ENCODE measurements around the gene DMRT2. TPM values are rescaled to one million over a fixed set of nuclear protein-coding genes. Genes with fewer than 3 reads are reported as not detected.
A peak's percentile ranks its signal among the peaks of the same experiment; 100 is the strongest.

The DMRT2 gene
- 23.4 TPM for total RNA-seq
- 10 to 100 TPM; 28.5 to 38.8 (median 32.6) TPM for polyA plus RNA-seq (ENCODE audit: insufficient read depth in 1 of 8, insufficient read length in 8 of 8, low replicate concordance in 1 of 8)
- long read RNA-seq, donor 1, partial matches to known transcripts = 0 of 1 reads
- long read RNA-seq, donor 1, other reads (novel, unspliced or antisense) = 0 of 1 reads
- long read RNA-seq, donor 2, partial matches to known transcripts = 0 of 1 reads
- long read RNA-seq, donor 2, other reads (novel, unspliced or antisense) = 0 of 1 reads
- long read RNA-seq, donor 3, partial matches to known transcripts = 6 of 6 reads
- long read RNA-seq, donor 3, other reads (novel, unspliced or antisense) = 0 of 6 reads
- long read RNA-seq, donor 4, partial matches to known transcripts = 0 of 2 reads
- long read RNA-seq, donor 4, other reads (novel, unspliced or antisense) = 0 of 2 reads
- long read RNA-seq, donor 5, partial matches to known transcripts = 13 of 22 reads
- long read RNA-seq, donor 5, other reads (novel, unspliced or antisense) = 5 of 22 reads
- long read RNA-seq, donor 6, partial matches to known transcripts = 0 of 2 reads
- long read RNA-seq, donor 6, other reads (novel, unspliced or antisense) = 0 of 2 reads
- long read RNA-seq, donor 7, partial matches to known transcripts = 0 of 6 reads
- long read RNA-seq, donor 7, other reads (novel, unspliced or antisense) = 0 of 6 reads
- long read RNA-seq, donor 8, partial matches to known transcripts = 0 of 2 reads
- long read RNA-seq, donor 8, other reads (novel, unspliced or antisense) = 0 of 2 reads
- long read RNA-seq, donor 9, partial matches to known transcripts = 0 of 1 reads
- long read RNA-seq, donor 9, other reads (novel, unspliced or antisense) = 0 of 1 reads
- long read RNA-seq, donor 10, partial matches to known transcripts = 5 of 6 reads
- long read RNA-seq, donor 10, other reads (novel, unspliced or antisense) = 0 of 6 reads
- long read RNA-seq, donor 11, partial matches to known transcripts = 0 of 2 reads
- long read RNA-seq, donor 11, other reads (novel, unspliced or antisense) = 0 of 2 reads

DNA sequence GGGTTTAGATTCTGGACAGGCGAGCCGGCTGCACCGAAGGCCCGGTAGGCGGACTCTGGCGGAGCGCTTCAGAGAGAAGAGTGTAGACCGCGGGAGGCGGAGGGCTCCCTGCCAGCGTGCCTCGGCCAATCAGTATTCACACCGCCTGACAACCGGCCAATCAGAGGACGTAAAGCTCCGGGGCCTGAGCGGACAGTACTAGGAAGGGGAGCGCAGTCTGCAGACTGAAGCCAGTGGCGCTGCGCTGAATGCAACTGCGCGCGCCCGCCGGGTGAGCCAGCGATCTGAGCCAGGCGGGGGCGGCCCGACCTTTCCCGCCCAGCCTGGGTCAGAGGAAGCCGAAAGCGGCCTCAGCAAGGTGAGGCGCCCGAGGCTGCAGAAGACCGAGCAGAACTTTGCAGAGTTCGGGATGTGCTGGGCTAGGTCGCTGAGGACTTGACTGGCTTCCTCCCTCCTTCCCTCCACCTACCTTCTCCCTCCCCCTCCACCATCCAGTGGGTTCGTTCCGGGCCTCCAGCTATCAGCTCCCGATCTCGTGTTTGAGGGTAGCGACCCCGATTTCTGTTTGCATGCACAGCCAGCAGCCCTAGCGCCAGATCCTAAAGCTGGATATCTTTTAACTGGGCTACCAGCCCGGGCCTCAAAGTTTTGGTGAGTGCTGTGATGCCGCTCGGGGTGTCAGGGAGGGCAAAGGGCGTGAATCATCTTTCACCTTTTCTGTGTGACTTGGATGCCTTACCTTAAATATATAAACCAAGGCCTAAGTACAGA, at the start of gene DMRT2:
Gene DMRT2, plus strand, starts transcription at position 233 of the 771 bp plus-strand sequence. CDS start 1,257 bp downstream, outside the sequence.
- H3K27me3 ChIP-seq (ENCODE audit: control insufficient read depth, insufficient read depth, low read length) = peaks cover 78% of the 10 kb centered on the region
- peak within 1 kb of the TSS; percentile 51 for H3K4me3 ChIP-seq (ENCODE audit: low read length)
- peak within 1 kb of the TSS; percentile 86 for H3K27ac ChIP-seq (ENCODE audit: low read length)
- DNase-seq = peak; percentile 99
- H3K4me1 ChIP-seq (ENCODE audit: control insufficient read depth, insufficient read depth, low read length) = peaks cover 56% of the 10 kb centered on the region
- no peaks in the 10 kb centered on the region for H3K9me3 ChIP-seq (replicated peaks; ENCODE audit: control insufficient read depth, low read depth, low read length)
- WGBS (ENCODE audit: insufficient coverage) = under 1% methylated on average over 40 of the region's 48 CpGs
- H3K36me3 ChIP-seq (ENCODE audit: control insufficient read depth, insufficient read depth, low read length) = peaks cover 11% of the 10 kb centered on the region

DNA sequence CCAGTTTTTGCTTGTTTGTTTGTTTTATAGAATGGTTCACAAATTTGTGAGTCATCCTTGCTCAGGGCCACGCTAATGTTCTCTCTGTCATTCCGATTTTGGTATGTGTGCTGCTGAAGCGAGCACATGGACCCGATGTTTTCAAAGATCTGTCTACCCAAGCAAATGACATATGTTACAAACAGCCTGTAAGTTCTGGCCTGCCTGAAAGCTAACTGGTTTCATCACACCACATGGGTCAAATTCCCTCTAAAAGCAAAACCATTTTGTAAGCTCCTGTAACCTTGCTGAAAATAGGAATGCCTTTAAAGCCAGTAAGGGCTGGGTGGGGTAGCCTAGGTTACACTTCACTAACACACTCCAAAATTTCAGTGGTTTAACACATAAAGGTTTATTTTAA, 48.3 kb upstream of the DMRT2 start:
- 70% methylated on average over 2 of the region's 4 CpGs for WGBS (ENCODE audit: insufficient coverage)
- Histone ChIP-seq H3K4me1 (ENCODE audit: control insufficient read depth, insufficient read depth, low read length) (no peaks in the 10 kb centered on the region), H3K9me3 (replicated peaks; ENCODE audit: control insufficient read depth, low read depth, low read length) (peaks cover 3% of the 10 kb centered on the region), H3K27me3 (ENCODE audit: control insufficient read depth, insufficient read depth, low read length) (peaks cover 3% of the 10 kb centered on the region), H3K27ac (ENCODE audit: low read length) (no peak overlapping the region), H3K36me3 (ENCODE audit: control insufficient read depth, insufficient read depth, low read length) (no peaks in the 10 kb centered on the region), H3K4me3 (ENCODE audit: low read length) (no peak overlapping the region)
- DNase-seq = no peak

DNA sequence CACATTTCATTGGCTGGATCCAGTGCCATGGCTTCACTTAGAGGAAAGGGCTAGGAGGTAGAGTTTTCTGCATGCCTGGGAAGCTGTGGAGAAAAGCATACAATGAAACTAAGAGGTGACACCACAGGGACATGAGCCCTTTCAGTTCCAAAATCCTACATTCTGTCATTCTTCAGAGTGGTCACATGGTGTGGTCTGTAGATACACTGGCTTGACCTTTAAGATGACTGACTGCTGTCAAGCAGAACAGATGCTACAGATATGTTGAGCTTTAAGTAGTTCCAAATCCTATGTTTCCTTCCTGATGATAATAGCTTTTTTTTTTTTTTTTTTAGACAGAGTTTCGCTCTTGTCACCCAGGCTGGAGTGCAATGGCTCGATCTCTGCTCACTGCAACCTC, 47.5 kb upstream of the DMRT2 start:
- Histone ChIP-seq H3K27ac (ENCODE audit: low read length) (no peak overlapping the region), H3K36me3 (ENCODE audit: control insufficient read depth, insufficient read depth, low read length) (no peaks in the 10 kb centered on the region), H3K4me1 (ENCODE audit: control insufficient read depth, insufficient read depth, low read length) (no peaks in the 10 kb centered on the region), H3K27me3 (ENCODE audit: control insufficient read depth, insufficient read depth, low read length) (peaks cover 3% of the 10 kb centered on the region), H3K4me3 (ENCODE audit: low read length) (no peak overlapping the region), H3K9me3 (replicated peaks; ENCODE audit: control insufficient read depth, low read depth, low read length) (peaks cover 3% of the 10 kb centered on the region)
- WGBS (ENCODE audit: insufficient coverage) = no CpG with 5 or more reads among the region's 2 CpGs
- no peak for DNase-seq

DNA sequence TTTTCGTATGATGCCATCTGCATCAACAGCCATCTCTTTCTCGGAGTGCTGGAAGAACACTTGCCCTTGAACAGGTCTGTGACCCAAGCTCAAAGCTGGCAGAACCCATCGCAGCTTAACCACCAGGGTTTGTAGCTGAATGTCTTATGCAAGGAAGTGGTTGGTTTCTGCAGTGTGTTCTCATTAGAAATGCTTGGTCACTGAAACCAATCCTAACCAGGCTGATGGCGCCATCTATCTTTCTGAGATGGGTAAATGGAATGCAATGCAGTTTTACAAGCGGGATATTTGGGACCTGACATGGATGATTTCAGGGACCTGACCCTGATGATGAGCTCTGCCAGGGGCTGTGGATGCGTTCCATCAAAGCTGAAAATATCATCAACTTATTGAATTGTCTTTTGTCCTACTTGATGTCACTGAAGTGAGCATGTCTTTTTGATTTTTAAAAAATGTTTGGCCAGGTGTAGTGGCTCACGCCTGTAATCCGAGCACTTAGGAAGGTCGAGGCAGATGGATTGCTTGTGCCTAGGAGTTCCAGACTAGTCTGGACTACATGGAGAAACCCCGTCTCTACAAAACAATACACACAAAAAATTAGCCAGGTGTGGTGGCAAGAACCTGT, 45.0 kb upstream of the DMRT2 start:
- Histone ChIP-seq H3K36me3 (ENCODE audit: control insufficient read depth, insufficient read depth, low read length) (no peaks in the 10 kb centered on the region), H3K27ac (ENCODE audit: low read length) (no peak overlapping the region), H3K4me1 (ENCODE audit: control insufficient read depth, insufficient read depth, low read length) (peaks cover 5% of the 10 kb centered on the region), H3K4me3 (ENCODE audit: low read length) (no peak overlapping the region), H3K9me3 (replicated peaks; ENCODE audit: control insufficient read depth, low read depth, low read length) (no peaks in the 10 kb centered on the region), H3K27me3 (ENCODE audit: control insufficient read depth, insufficient read depth, low read length) (peaks cover 3% of the 10 kb centered on the region)
- peak; percentile 77 for DNase-seq
- 13% methylated on average over 2 of the region's 10 CpGs for WGBS (ENCODE audit: insufficient coverage)

DNA sequence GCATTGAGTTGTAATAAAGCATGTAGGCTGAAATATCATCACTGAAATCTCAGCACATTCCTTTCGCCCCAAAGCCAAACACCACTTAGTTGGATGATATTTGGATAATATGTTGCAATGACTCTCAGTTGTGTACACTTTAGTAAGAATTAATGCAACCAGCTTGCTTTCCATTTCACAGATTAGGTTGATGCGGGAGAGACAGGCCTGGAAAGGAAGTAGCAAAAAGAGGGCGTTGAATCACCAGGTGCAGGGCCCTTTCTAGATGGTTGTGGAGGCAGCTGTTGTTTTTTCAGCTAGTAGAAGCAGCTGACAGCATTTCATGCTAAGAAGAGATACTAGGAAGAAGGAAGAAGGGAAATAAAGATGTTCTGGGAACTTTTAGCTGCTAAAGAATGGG, 42.8 kb upstream of the DMRT2 start:
- H3K9me3 ChIP-seq (replicated peaks; ENCODE audit: control insufficient read depth, low read depth, low read length) = no peaks in the 10 kb centered on the region
- peaks cover 1% of the 10 kb centered on the region for H3K27me3 ChIP-seq (ENCODE audit: control insufficient read depth, insufficient read depth, low read length)
- peak overlapping the region; percentile 42 for H3K27ac ChIP-seq (ENCODE audit: low read length)
- H3K4me3 ChIP-seq (ENCODE audit: low read length) = no peak overlapping the region
- H3K36me3 ChIP-seq (ENCODE audit: control insufficient read depth, insufficient read depth, low read length) = no peaks in the 10 kb centered on the region
- peaks cover 8% of the 10 kb centered on the region for H3K4me1 ChIP-seq (ENCODE audit: control insufficient read depth, insufficient read depth, low read length)
- DNase-seq = peak; percentile 37
- WGBS (ENCODE audit: insufficient coverage) = 78% methylated on average over 1 of the region's 3 CpGs

DNA sequence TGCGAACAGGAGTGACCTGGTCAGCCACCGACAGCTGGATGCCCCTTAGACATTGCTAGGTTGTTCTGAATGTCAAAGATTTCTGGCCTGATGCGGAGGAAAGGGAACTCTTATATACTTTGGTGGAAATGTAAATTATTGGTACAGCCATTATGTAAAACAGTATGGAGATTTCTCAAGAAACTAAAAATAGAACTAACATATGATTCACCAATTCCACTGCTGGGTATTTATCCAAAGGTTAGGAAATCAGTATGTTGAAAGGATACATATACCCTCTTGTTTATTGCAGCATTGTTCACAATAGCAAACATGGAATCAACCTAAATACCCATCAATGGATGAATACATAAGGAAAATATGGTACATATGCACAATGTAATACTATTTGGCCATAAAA, 41.9 kb upstream of the DMRT2 start:
- Histone ChIP-seq H3K4me1 (ENCODE audit: control insufficient read depth, insufficient read depth, low read length) (peaks cover 8% of the 10 kb centered on the region), H3K9me3 (replicated peaks; ENCODE audit: control insufficient read depth, low read depth, low read length) (no peaks in the 10 kb centered on the region), H3K27ac (ENCODE audit: low read length) (no peak overlapping the region), H3K4me3 (ENCODE audit: low read length) (no peak overlapping the region), H3K36me3 (ENCODE audit: control insufficient read depth, insufficient read depth, low read length) (no peaks in the 10 kb centered on the region), H3K27me3 (ENCODE audit: control insufficient read depth, insufficient read depth, low read length) (no peaks in the 10 kb centered on the region)
- DNase-seq = no peak
- no CpG with 5 or more reads among the region's 3 CpGs for WGBS (ENCODE audit: insufficient coverage)

DNA sequence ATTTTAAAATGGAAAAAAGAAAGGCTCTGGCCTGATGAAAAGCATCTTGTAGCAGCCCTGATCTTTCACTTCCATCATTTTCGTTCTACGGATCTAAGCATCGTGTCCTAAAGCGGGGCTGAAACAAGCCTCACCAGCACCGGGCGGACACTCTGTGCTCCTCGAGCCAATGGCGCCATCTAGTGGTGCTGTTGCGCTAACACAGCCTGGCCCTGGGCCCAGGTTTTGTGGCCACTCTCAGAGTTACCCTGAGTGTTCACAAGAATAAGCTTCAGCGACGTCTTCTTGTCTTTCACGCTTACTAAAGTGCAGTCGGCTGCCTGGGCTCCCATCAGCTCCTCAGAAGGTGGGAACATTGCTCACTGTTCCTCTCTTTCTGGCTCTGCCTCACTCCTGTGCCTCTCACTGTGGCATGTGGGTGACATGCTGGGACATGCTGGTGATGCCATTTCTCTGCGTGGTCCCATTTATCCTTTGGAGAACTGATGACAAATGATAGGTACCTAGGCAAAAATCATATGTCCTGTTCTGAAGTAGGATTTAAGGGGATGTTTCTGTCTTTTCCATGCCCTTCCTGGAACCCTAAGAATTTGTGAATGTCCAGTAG, 41.0 kb upstream of the DMRT2 start:
- Histone ChIP-seq H3K36me3 (ENCODE audit: control insufficient read depth, insufficient read depth, low read length) (no peaks in the 10 kb centered on the region), H3K9me3 (replicated peaks; ENCODE audit: control insufficient read depth, low read depth, low read length) (no peaks in the 10 kb centered on the region), H3K4me1 (ENCODE audit: control insufficient read depth, insufficient read depth, low read length) (peaks cover 10% of the 10 kb centered on the region), H3K27me3 (ENCODE audit: control insufficient read depth, insufficient read depth, low read length) (no peaks in the 10 kb centered on the region), H3K27ac (ENCODE audit: low read length) (no peak overlapping the region), H3K4me3 (ENCODE audit: low read length) (no peak overlapping the region)
- 6% methylated on average over 14 of the region's 14 CpGs for WGBS (ENCODE audit: insufficient coverage)
- DNase-seq = peak; percentile 89

DNA sequence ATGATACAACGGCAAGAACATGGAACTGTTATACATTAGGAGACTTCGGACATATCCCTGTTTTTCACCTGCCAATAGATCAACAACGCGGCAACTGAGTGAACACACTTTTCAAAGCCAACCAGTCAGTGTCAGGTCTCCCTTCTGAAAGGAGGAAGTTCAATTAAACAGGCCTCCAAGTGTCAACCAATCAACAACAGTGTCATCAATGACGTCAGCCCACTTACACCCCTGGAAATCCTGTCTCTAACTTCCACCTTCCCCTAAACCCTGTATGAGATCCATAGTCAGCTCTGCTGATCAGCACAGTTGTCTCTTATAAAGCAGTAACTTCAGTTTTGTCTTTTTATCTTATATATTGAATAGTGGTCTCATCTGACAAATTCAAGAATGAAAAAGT, 37.1 kb upstream of the DMRT2 start:
- Histone ChIP-seq H3K9me3 (replicated peaks; ENCODE audit: control insufficient read depth, low read depth, low read length) (no peaks in the 10 kb centered on the region), H3K36me3 (ENCODE audit: control insufficient read depth, insufficient read depth, low read length) (no peaks in the 10 kb centered on the region), H3K27ac (ENCODE audit: low read length) (no peak overlapping the region), H3K4me3 (ENCODE audit: low read length) (no peak overlapping the region), H3K4me1 (ENCODE audit: control insufficient read depth, insufficient read depth, low read length) (peaks cover 10% of the 10 kb centered on the region), H3K27me3 (ENCODE audit: control insufficient read depth, insufficient read depth, low read length) (no peaks in the 10 kb centered on the region)
- DNase-seq = no peak
- WGBS (ENCODE audit: insufficient coverage) = 66% methylated on average over 3 of the region's 5 CpGs

DNA sequence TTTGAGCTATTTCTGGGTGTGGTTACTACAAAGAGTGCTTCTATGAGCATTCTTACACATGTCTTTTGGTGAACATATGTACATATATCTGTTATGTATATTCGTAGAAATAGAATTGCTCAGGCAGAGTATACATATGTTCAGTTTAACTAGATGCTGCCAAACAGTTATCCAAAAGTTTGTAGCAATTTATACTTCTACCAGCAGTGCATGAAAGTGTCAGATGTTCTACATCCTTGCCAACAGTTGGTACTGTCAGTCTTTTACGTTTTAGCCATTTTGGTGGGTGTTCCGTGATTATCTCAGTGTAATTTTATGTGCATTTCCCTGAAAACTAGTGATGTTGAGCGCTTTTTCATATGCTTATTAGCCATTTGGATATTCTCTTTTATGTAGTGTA, 35.9 kb upstream of the DMRT2 start:
- 58% methylated on average over 2 of the region's 4 CpGs for WGBS (ENCODE audit: insufficient coverage)
- Histone ChIP-seq H3K9me3 (replicated peaks; ENCODE audit: control insufficient read depth, low read depth, low read length) (no peaks in the 10 kb centered on the region), H3K36me3 (ENCODE audit: control insufficient read depth, insufficient read depth, low read length) (no peaks in the 10 kb centered on the region), H3K4me3 (ENCODE audit: low read length) (no peak overlapping the region), H3K27me3 (ENCODE audit: control insufficient read depth, insufficient read depth, low read length) (no peaks in the 10 kb centered on the region), H3K4me1 (ENCODE audit: control insufficient read depth, insufficient read depth, low read length) (peaks cover 7% of the 10 kb centered on the region), H3K27ac (ENCODE audit: low read length) (peak overlapping the region; percentile 52)
- DNase-seq = peak; percentile 84

All from muscle of leg (tissue), 16 donors.